BLaER1 treated with 17β-estradiol and CSF1 and Interleukin-3, amounts not matched to agents 10 nM and 100 nM (cell line): ENCODE results near the gene CA5B.

Source experiments
- H3K27ac ChIP-seq, 11 experiments: shearing (Covaris generic); formaldehyde crosslinking; 2 replicates each; pipeline ENCODE4 v1.8.1; 2022
- H3K27me3 ChIP-seq, 11 experiments: shearing (Covaris generic); formaldehyde crosslinking; 2 replicates each; pipeline ENCODE4 v1.8.1; 2022
- H3K36me3 ChIP-seq, 11 experiments: shearing (Covaris generic); formaldehyde crosslinking; 2 replicates each; pipeline ENCODE4 v1.8.1; 2022
- H3K4me1 ChIP-seq, 10 experiments: shearing (Covaris generic); formaldehyde crosslinking; 2 replicates each; pipeline ENCODE4 v1.8.1; 2022
- H3K4me2 ChIP-seq, 11 experiments: shearing (Covaris generic); formaldehyde crosslinking; 2 replicates each; pipeline ENCODE4 v1.8.1; 2022
- H3K4me3 ChIP-seq, 10 experiments: shearing (Covaris generic); formaldehyde crosslinking; 2 replicates each; pipeline ENCODE4 v1.8.1; 2022
- H3K9ac ChIP-seq, 11 experiments: shearing (Covaris generic); formaldehyde crosslinking; 2 replicates each; pipeline ENCODE4 v1.8.1; 2022
- H3K9me3 ChIP-seq, 11 experiments: shearing (Covaris generic); formaldehyde crosslinking; replicated peaks in 1 of 11; 2 replicates each; pipeline ENCODE4 v1.8.1; 2022
- H4K20me1 ChIP-seq, 11 experiments: shearing (Covaris generic); formaldehyde crosslinking; 2 replicates each; pipeline ENCODE4 v1.8.1; 2022
- Cebpa-rat ChIP-seq, 11 experiments: shearing (Covaris generic); IDR thresholded peaks; 2 replicates each; pipeline ENCODE4 v1.8.1; 2022

The CA5B gene

GRCh38 chrX:15785176-15785750 lies 47.2 kb downstream of the CA5B start:
- Histone ChIP-seq H3K4me3 (no peak overlapping the region), H3K27me3 (peaks cover 0 to 32% (median 16%) of the 10 kb centered on the region in 11 experiments; a peak in 12 of 22 replicates), H4K20me1 (no peaks in the 10 kb centered on the region; a peak in 1 of 22 replicates), H3K36me3 (peaks cover 0 to 40% (median 12%) of the 10 kb centered on the region in 11 experiments; a peak in 12 of 22 replicates), H3K4me2 (no peak overlapping the region), H3K4me1 (peaks cover 5 to 33% (median 11%) of the 10 kb centered on the region in 10 experiments; a peak in 15 of 20 replicates), H3K27ac (no peak overlapping the region), H3K9ac (no peak overlapping the region), H3K9me3 (no peaks in the 10 kb centered on the region)
- TF ChIP-seq Cebpa-rat (IDR thresholded peaks at IDR 0.05) = no peak

DNA sequence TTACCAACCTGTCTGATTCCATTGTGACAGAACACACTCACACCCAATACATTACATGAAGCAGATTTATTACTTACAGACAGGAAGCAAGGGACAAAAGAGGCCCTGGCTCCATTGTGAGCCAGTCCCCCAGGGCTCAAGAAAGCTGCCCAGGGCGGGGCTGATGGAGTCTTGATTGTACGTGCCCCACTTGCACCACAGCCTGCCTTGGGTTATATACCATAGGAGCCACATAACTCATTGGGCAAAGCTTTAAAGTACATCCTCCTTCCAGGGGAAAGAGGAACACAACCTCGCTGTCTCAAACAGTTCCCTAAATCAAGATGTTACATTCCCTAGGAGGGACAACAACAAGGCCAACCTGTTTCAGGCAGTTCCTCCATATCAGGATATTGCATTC lies 48.8 kb downstream of the CA5B start:
- no peak for TF ChIP-seq Cebpa-rat (IDR thresholded peaks at IDR 0.05)

DNA sequence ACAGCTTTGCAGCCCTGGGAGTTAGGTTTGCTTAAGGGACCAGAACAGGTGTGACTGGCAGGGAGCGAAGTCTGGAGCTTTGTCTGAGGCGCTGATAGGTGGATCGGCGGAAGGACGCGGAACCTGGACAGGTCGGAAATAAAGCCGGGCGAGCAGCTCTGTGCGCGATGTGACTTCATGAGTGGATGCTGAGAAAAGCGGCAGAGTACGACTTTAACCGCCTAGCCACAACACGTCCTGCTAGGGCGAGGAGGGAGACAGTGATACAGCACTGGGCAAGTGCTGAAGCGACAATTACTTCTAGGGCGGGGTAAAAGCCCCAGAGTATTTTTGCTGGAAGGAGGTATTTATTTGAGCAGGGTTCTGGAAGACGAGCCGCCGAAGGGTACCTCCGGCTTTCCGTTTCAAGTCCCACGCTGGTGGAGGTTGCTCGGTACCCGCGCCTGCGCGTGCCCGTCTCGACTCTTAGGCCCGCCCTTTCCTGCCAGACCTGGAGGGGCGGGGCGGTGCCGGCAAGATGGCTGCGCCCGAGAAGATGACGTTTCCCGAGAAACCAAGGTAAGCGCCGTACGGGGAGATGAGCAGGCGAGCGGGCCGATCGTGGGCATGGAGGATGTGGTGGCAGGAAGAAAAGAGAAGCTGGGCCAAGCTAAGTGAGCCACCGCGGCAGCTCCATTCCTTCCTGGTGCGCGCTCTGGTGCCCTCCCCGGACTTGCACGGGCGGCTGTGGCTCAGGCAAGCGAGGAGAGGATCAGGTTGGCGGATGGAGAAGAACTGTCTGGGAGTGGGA lies 52.1 kb downstream of the CA5B start, which contains the start of gene ZRSR2:
Gene ZRSR2, plus strand, starts transcription at position 506 of the 790 bp plus-strand sequence. Its CDS starts 12 bp downstream, at position 518.
- Histone ChIP-seq H3K4me3 (peak within 1 kb of the TSS; percentile 76 to 91 (median 81)), H3K27ac (peak within 1 kb of the TSS; percentile 44 to 88 (median 81); a peak in 21 of 22 replicates), H3K36me3 (peaks cover 9 to 33% (median 23%) of the 10 kb centered on the region in 11 experiments), H3K4me2 (peak within 1 kb of the TSS; percentile 75 to 93 (median 89)), H3K4me1 (peaks cover 16 to 37% (median 20%) of the 10 kb centered on the region in 10 experiments), H3K9me3 (no peaks in the 10 kb centered on the region), H3K9ac (peak within 1 kb of the TSS; percentile 75 to 86 (median 83)), H4K20me1 (peaks cover 0 to 27% (median 5%) of the 10 kb centered on the region in 11 experiments; a peak in 11 of 22 replicates), H3K27me3 (peaks cover 0 to 32% (median 16%) of the 10 kb centered on the region in 11 experiments; a peak in 12 of 22 replicates)
- TF ChIP-seq Cebpa-rat (IDR thresholded peaks at IDR 0.05) = no peak

More for the DNA sequence above, 48.8 kb downstream of the CA5B start:
- peaks cover 0 to 32% (median 16%) of the 10 kb centered on the region in 11 experiments; a peak in 12 of 22 replicates for H3K27me3 ChIP-seq
- H4K20me1 ChIP-seq = no peaks in the 10 kb centered on the region; a peak in 1 of 22 replicates
- peak overlapping the region in 2 of 11 experiments; percentile 17 to 26; a peak in 1 of 22 replicates for H3K4me2 ChIP-seq
- no peaks in the 10 kb centered on the region for H3K9me3 ChIP-seq
- no peak overlapping the region for H3K4me3 ChIP-seq
- H3K36me3 ChIP-seq = peaks cover 0 to 27% (median 10%) of the 10 kb centered on the region in 11 experiments; a peak in 12 of 22 replicates
- H3K9ac ChIP-seq = no peak overlapping the region
- peaks cover 13 to 35% (median 19%) of the 10 kb centered on the region in 10 experiments for H3K4me1 ChIP-seq
- no peak overlapping the region for H3K27ac ChIP-seq

GRCh38 chrX:15790769-15791290 lies 52.8 kb downstream of the CA5B start:
- TF ChIP-seq Cebpa-rat (IDR thresholded peaks at IDR 0.05) = no peak
- peak overlapping the region; percentile 76 to 91 (median 81) for H3K4me3 ChIP-seq
- H3K27ac ChIP-seq = peak overlapping the region; percentile 44 to 88 (median 81); a peak in 21 of 22 replicates
- peaks cover 15 to 38% (median 27%) of the 10 kb centered on the region in 11 experiments for H3K36me3 ChIP-seq
- peaks cover 0 to 32% (median 16%) of the 10 kb centered on the region in 11 experiments; a peak in 12 of 22 replicates for H3K27me3 ChIP-seq
- no peaks in the 10 kb centered on the region for H3K9me3 ChIP-seq
- H3K4me1 ChIP-seq = peaks cover 16 to 37% (median 20%) of the 10 kb centered on the region in 10 experiments
- peak overlapping the region; percentile 75 to 86 (median 83) for H3K9ac ChIP-seq
- H3K4me2 ChIP-seq = peak overlapping the region; percentile 75 to 93 (median 89)
- peaks cover 0 to 34% (median 12%) of the 10 kb centered on the region in 11 experiments; a peak in 14 of 22 replicates for H4K20me1 ChIP-seq

DNA sequence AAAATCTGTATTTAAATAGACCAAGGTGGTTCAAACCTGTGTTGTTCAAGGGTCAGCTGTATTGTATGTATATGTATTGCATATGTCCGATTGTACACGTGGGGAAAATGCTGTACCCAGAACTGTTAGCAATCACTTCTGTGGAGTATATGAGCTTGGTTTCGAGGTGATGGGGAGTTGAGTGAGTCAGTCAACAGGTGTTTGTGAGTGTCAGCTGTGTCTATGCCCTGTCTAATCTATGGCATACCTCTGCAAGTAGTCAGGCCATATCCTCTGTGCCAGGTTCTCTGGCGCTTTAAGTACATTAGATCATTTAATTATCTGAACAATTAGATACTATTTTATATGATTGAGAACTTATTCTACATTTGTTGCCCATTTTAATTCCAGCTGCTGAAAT lies 59.6 kb downstream of the CA5B start:
- Histone ChIP-seq H3K9ac (no peak overlapping the region), H3K9me3 (no peaks in the 10 kb centered on the region), H3K4me1 (peaks cover 0 to 16% (median 0%) of the 10 kb centered on the region in 10 experiments; a peak in 6 of 20 replicates), H3K4me2 (no peak overlapping the region), H3K27ac (no peak overlapping the region), H4K20me1 (peaks cover 0 to 83% (median 37%) of the 10 kb centered on the region in 11 experiments; a peak in 17 of 22 replicates), H3K27me3 (no peaks in the 10 kb centered on the region), H3K36me3 (peaks cover 46 to 88% (median 62%) of the 10 kb centered on the region in 11 experiments), H3K4me3 (no peak overlapping the region)
- TF ChIP-seq Cebpa-rat (IDR thresholded peaks at IDR 0.05) = no peak

GRCh38 chrX:15804563-15804962 lies 66.5 kb downstream of the CA5B start:
- Histone ChIP-seq H3K4me1 (peaks cover 0 to 45% (median 6%) of the 10 kb centered on the region in 10 experiments; a peak in 10 of 20 replicates), H3K9me3 (no peaks in the 10 kb centered on the region), H3K27me3 (no peaks in the 10 kb centered on the region; a peak in 1 of 22 replicates), H3K36me3 (peaks cover 42 to 97% (median 78%) of the 10 kb centered on the region in 11 experiments), H3K4me3 (0 out of 20 replicates have a peak overlapping the region, but pooled peaks of 1 of the 10 experiments have one; percentile 13), H4K20me1 (peaks cover 0 to 16% (median 0%) of the 10 kb centered on the region in 11 experiments; a peak in 7 of 22 replicates), H3K4me2 (peak overlapping the region in 5 of 11 experiments; percentile 40 to 90 (median 78); a peak in 10 of 22 replicates), H3K27ac (peak overlapping the region in 7 of 11 experiments; percentile 8 to 90 (median 79); a peak in 14 of 22 replicates), H3K9ac (peak overlapping the region in 6 of 11 experiments; percentile 15 to 77 (median 63); a peak in 8 of 22 replicates)
- TF ChIP-seq Cebpa-rat (IDR thresholded peaks at IDR 0.05) = no peak

DNA sequence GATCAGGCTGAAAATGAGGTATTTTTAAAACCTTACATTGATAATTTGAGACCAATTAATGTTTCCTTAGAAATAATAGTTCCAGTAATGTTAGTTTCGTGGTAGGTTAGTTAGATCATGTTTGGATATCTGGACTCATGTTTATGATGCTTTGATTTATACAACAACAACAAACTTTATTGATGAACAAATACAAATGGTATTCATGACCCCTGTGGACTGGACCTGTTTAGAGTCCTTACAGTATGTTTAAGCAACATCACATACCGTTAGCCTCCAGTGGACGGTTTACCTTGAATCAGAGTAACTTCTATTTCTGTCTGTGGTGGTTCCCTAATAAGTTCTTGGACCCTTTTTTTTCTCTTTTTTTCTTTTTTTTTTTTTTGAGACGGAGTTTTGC lies 70.2 kb downstream of the CA5B start:
- peaks cover 0 to 6% (median 0%) of the 10 kb centered on the region in 11 experiments; a peak in 1 of 22 replicates for H3K27me3 ChIP-seq
- peaks cover 0 to 32% (median 6%) of the 10 kb centered on the region in 10 experiments; a peak in 10 of 20 replicates for H3K4me1 ChIP-seq
- TF ChIP-seq Cebpa-rat (IDR thresholded peaks at IDR 0.05) = no peak
- no peak overlapping the region for H3K4me2 ChIP-seq
- no peak overlapping the region for H3K27ac ChIP-seq
- peaks cover 0 to 6% (median 0%) of the 10 kb centered on the region in 11 experiments; a peak in 2 of 22 replicates for H4K20me1 ChIP-seq
- no peak overlapping the region for H3K4me3 ChIP-seq
- H3K9me3 ChIP-seq = no peaks in the 10 kb centered on the region
- H3K36me3 ChIP-seq = peaks cover 61 to 98% (median 83%) of the 10 kb centered on the region in 11 experiments
- H3K9ac ChIP-seq = no peak overlapping the region
